HG02759 (cell line): Measurements from ENCODE around the gene OBSCN.

Experiments used
- ATAC-seq: cut with Tn5 transposase; IDR thresholded peaks from one replicate; pipeline ENCODE4 v1.9.1; 2021; ENCODE audit warnings: mild to moderate bottlenecking, moderate library complexity; ENCODE audit not compliant: unreplicated experiment

The OBSCN gene

GRCh38 chr1:228316589-228317387 is 108.9 kb downstream of the OBSCN start:
- ATAC-seq, result no peak

GRCh38 chr1:228317411-228317828 is 109.6 kb downstream of the OBSCN start:
- no peak for ATAC-seq

- no peak for ATAC-seq
These were observed 110.3 kb downstream of the OBSCN start for GRCh38 chr1:228317891-228318810.

GRCh38 chr1:228318823-228319241 is 111.0 kb downstream of the OBSCN start:
- no peak for ATAC-seq

GRCh38 chr1:228319352-228320088 is 111.7 kb downstream of the OBSCN start:
- no peak for ATAC-seq

- no peak for ATAC-seq
These were observed 112.5 kb downstream of the OBSCN start for GRCh38 chr1:228320394-228320793.

GRCh38 chr1:228321435-228321834 is 113.6 kb downstream of the OBSCN start:
- no peak for ATAC-seq

- ATAC-seq, result no peak
These were observed 114.1 kb downstream of the OBSCN start for GRCh38 chr1:228321895-228322294.

- ATAC-seq, result no peak
These were observed 115.6 kb downstream of the OBSCN start for GRCh38 chr1:228323401-228323800.

GRCh38 chr1:228325267-228325666 is 117.4 kb downstream of the OBSCN start:
- no peak for ATAC-seq

GRCh38 chr1:228329887-228330286 is 122.0 kb downstream of the OBSCN start:
- ATAC-seq, result no peak

GRCh38 chr1:228332797-228333738 is 125.2 kb downstream of the OBSCN start:
- ATAC-seq, result no peak

- ATAC-seq, result no peak
These were observed 125.9 kb downstream of the OBSCN start for GRCh38 chr1:228333739-228334115.

- ATAC-seq, result no peak
These were observed 126.5 kb downstream of the OBSCN start for GRCh38 chr1:228334226-228334935.

GRCh38 chr1:228334954-228335353 is 127.1 kb downstream of the OBSCN start:
- no peak for ATAC-seq

GRCh38 chr1:228335406-228336307 is 127.8 kb downstream of the OBSCN start:
- no peak for ATAC-seq

GRCh38 chr1:228336308-228337030 is 128.6 kb downstream of the OBSCN start:
- no peak for ATAC-seq
